ACC112 (cell line): ENCODE data around the gene VEPH1.
A peak's percentile ranks its signal among the peaks of the same experiment; 100 is the strongest.

ENCODE experiments used
- H2AFZ ChIP-seq: fragments of 200-600 bp; sonication (generic); one replicate; pipeline ENCODE4 v1.6.0; 2017; ENCODE audit warnings: antibody characterized with exemption, low read length; ENCODE audit not compliant: unreplicated experiment
- H3K27ac ChIP-seq: fragments of 200-600 bp; sonication (generic); 2 replicates; pipeline ENCODE4 v1.5.1; 2014; ENCODE audit warnings: low read depth, mild to moderate bottlenecking, antibody characterized with exemption, low read length, moderate library complexity
- H3K27me3 ChIP-seq: fragments of 200-600 bp; sonication (generic); 2 replicates; pipeline ENCODE4 v1.6.1; 2014; ENCODE audit warnings: mild to moderate bottlenecking, antibody characterized with exemption, low read length, moderate library complexity, mixed read lengths; ENCODE audit not compliant: insufficient read depth
- H3K36me3 ChIP-seq: fragments of 200-600 bp; sonication (generic); 2 replicates; pipeline ENCODE4 v1.6.1; 2016; ENCODE audit warnings: mild to moderate bottlenecking, antibody characterized with exemption, low read length, moderate library complexity, mixed read lengths; ENCODE audit not compliant: insufficient read depth
- H3K4me1 ChIP-seq: fragments of 200-600 bp; sonication (generic); one replicate; pipeline ENCODE4 v1.6.1; 2016; ENCODE audit warnings: low read length, mixed read lengths; ENCODE audit not compliant: insufficient read depth, unreplicated experiment, control insufficient read depth
- H3K4me3 ChIP-seq: fragments of 200-600 bp; sonication (generic); 2 replicates; pipeline ENCODE4 v1.5.1; 2014; ENCODE audit warnings: mild to moderate bottlenecking, low read depth, low read length
- H3K79me2 ChIP-seq: fragments of 200-600 bp; sonication (generic); one replicate; pipeline ENCODE4 v1.6.0; 2016; ENCODE audit warnings: low read length; ENCODE audit not compliant: control insufficient read depth, unreplicated experiment, insufficient read depth

The VEPH1 gene

GRCh38 chr3:157285966-157286365 is 217.2 kb downstream of the VEPH1 start:
- H3K27ac ChIP-seq, result peak overlapping the region; percentile 97; the same call in 1 of the 2 replicates
- no peak overlapping the region for H2AFZ ChIP-seq

GRCh38 chr3:157285141-157285540 is 218.1 kb downstream of the VEPH1 start:
- H3K27ac ChIP-seq, result peak overlapping the region; percentile 97
- no peak overlapping the region for H3K4me3 ChIP-seq
- no peak overlapping the region for H2AFZ ChIP-seq
- H3K27me3 ChIP-seq, result no peaks in the 10 kb centered on the region
- H3K4me1 ChIP-seq, result peaks cover 78% of the 10 kb centered on the region
- no peaks in the 10 kb centered on the region for H3K36me3 ChIP-seq
- peaks cover 9% of the 10 kb centered on the region for H3K79me2 ChIP-seq

More at GRCh38 chr3:157285966-157286365, 217.2 kb downstream of the VEPH1 start:
- H3K4me1 ChIP-seq, result peaks cover 78% of the 10 kb centered on the region
- no peaks in the 10 kb centered on the region for H3K27me3 ChIP-seq
- H3K4me3 ChIP-seq, result no peak overlapping the region
- no peaks in the 10 kb centered on the region for H3K36me3 ChIP-seq
- H3K79me2 ChIP-seq, result peaks cover 9% of the 10 kb centered on the region

DNA sequence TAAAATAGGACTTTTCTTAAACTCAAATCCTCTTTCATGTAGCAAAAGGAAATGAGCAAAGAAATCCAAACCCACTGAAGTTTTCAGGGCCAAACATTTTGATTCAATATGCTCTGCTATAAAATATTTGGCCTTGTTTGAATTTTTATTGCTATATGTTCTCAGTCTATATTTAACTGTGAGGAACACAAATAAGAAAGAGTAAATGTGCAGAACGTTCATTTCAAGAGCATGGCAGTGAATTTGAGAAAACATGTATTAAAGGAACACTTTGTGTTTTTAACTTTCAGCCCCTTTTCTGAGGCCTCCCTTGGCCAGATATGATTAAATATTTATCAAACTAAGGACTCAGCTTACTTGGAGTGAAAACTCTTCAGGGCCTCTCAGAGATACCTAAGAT is 218.5 kb downstream of the VEPH1 start:
- Histone ChIP-seq H3K4me1 (peaks cover 75% of the 10 kb centered on the region), H3K36me3 (no peaks in the 10 kb centered on the region), H3K27ac (peak overlapping the region; percentile 97), H2AFZ (no peak overlapping the region), H3K79me2 (peaks cover 9% of the 10 kb centered on the region), H3K27me3 (no peaks in the 10 kb centered on the region), H3K4me3 (no peak overlapping the region)

DNA sequence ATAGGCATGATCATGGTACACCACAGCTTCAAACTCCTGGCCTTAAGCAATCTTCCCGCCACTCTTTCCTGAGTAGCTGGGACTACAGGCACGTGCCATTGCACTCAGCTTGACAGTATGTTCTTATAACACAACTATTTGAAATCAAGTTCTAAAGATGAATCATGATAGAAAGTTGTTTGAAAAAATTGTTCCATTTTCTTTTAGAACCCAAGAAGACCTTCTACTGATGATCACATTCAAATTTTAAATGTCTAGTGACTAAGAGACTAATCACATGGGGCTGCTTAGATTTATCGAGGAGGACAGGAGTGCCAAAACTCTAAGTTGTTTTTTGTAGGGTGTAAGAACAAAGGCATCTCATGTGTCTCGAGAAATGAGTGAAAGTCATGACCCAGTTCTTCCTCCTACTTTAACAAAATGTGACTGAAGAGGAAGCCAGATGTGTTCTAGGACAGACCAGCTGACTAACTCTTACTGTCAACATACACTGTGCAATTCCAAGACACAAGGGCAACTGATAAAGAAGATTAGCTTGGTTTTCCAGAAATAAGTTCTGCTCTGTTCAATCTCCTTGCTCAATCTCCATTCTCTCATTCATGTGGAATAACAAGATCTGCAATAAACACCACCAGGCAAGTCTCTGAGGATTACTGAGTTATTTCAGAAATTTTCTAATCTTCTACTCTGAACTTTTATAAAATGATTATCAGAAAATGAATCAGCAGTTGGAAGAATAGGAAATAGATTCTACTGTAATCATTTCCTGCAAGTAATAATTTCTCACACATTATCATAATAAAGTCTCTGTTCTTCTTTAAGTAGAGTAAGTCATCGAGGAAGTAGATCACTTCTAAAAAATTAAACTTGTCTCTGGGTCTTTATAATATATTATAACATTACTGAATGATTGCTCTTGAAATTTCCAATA is 220.7 kb downstream of the VEPH1 start:
- H3K27ac ChIP-seq, result peak overlapping the region; percentile 97
- no peak overlapping the region for H2AFZ ChIP-seq
- H3K4me3 ChIP-seq, result peak overlapping the region; percentile 57
- no peaks in the 10 kb centered on the region for H3K36me3 ChIP-seq
- H3K79me2 ChIP-seq, result peaks cover 9% of the 10 kb centered on the region
- no peaks in the 10 kb centered on the region for H3K27me3 ChIP-seq
- peaks cover 65% of the 10 kb centered on the region for H3K4me1 ChIP-seq

DNA sequence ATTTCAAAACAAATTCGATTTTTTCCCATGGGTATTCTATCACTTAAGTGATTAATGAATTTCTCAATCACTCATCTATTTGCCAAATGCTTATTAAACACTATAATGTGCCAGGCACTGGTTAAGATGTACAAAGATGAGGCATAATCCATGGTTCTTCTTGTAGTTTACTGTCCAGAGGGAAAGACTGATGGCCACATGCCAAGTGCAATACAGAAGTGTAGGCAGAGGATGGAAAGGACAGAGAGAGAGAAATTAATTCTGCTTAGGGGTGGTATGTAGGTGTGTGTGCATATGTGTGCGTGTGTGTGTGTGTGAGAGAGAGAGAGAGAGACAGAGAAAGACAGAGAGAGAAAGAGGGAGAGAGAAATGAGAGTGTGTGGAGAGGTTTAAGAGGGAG is 222.4 kb downstream of the VEPH1 start:
- Histone ChIP-seq H3K4me3 (peak overlapping the region; percentile 26; the same call in 1 of the 2 replicates), H2AFZ (no peak overlapping the region), H3K4me1 (peaks cover 58% of the 10 kb centered on the region), H3K79me2 (peaks cover 9% of the 10 kb centered on the region), H3K27me3 (no peaks in the 10 kb centered on the region), H3K27ac (peak overlapping the region; percentile 97), H3K36me3 (no peaks in the 10 kb centered on the region)

DNA sequence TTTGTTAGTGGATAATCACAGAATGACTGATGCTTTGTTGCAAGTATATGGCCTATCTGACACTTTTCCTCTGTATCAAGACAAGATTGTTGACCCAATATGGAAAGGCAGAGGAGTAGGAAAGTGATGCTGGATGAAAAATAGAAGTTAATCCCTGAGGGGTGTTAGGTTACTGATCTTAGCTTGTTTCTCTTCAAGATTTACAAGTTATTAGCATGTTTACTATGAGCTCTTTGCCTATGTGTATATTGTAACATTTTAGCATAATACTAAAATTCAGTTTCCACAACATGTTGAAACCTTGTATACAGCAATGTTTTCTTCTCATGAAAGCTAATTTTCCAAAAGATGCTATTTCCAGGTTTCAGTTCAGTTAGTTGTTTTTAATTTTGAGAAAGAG is 222.9 kb downstream of the VEPH1 start:
- no peaks in the 10 kb centered on the region for H3K27me3 ChIP-seq
- peak overlapping the region; percentile 26; the same call in 1 of the 2 replicates for H3K4me3 ChIP-seq
- peak overlapping the region; percentile 97 for H3K27ac ChIP-seq
- peaks cover 9% of the 10 kb centered on the region for H3K79me2 ChIP-seq
- H3K36me3 ChIP-seq, result no peaks in the 10 kb centered on the region
- H3K4me1 ChIP-seq, result peaks cover 53% of the 10 kb centered on the region
- no peak overlapping the region for H2AFZ ChIP-seq

GRCh38 chr3:157279237-157279636 is 224.0 kb downstream of the VEPH1 start:
- Histone ChIP-seq H3K79me2 (peaks cover 4% of the 10 kb centered on the region), H3K27ac (no peak overlapping the region), H3K4me3 (no peak overlapping the region), H3K4me1 (peaks cover 48% of the 10 kb centered on the region), H2AFZ (no peak overlapping the region), H3K27me3 (no peaks in the 10 kb centered on the region), H3K36me3 (no peaks in the 10 kb centered on the region)

DNA sequence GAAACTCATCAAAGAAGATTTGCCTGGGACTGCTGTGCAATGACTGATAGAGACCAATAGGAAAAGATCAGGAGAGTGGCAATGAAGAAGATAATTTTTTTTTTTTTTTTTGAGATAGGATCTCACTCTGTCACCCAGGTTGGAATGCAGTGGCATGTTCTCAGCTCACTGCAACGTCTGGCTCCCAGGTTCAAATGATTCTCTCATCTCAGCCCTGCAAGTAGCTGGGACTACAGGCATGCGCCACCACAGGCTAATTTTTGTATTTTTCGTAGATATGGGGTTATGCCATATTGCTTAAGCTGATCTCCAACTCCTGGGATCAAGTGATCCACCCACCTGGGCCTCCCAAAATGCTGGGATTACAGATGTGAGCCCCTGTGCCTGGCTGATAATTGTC is 226.4 kb downstream of the VEPH1 start:
- Histone ChIP-seq H3K4me3 (no peak overlapping the region), H3K4me1 (peaks cover 29% of the 10 kb centered on the region), H3K27me3 (no peaks in the 10 kb centered on the region), H3K79me2 (no peaks in the 10 kb centered on the region), H2AFZ (no peak overlapping the region), H3K27ac (no peak overlapping the region), H3K36me3 (peaks cover 3% of the 10 kb centered on the region; the same call in 1 of the 2 replicates)

GRCh38 chr3:157275832-157276231 is 227.4 kb downstream of the VEPH1 start:
- H3K36me3 ChIP-seq, result peaks cover 3% of the 10 kb centered on the region; the same call in 1 of the 2 replicates
- H3K27me3 ChIP-seq, result no peaks in the 10 kb centered on the region
- no peak overlapping the region for H3K4me3 ChIP-seq
- no peak overlapping the region for H2AFZ ChIP-seq
- peaks cover 19% of the 10 kb centered on the region for H3K4me1 ChIP-seq
- H3K27ac ChIP-seq, result no peak overlapping the region
- no peaks in the 10 kb centered on the region for H3K79me2 ChIP-seq

GRCh38 chr3:157274644-157275137 is 228.5 kb downstream of the VEPH1 start:
- Histone ChIP-seq H3K36me3 (peaks cover 3% of the 10 kb centered on the region; the same call in 1 of the 2 replicates), H3K4me3 (no peak overlapping the region), H3K79me2 (no peaks in the 10 kb centered on the region), H3K4me1 (peaks cover 11% of the 10 kb centered on the region), H3K27ac (peak overlapping the region; percentile 4; the same call in 1 of the 2 replicates), H3K27me3 (no peaks in the 10 kb centered on the region), H2AFZ (no peak overlapping the region)
